SIG-M5 (cell line): Measurements from ENCODE around the gene CCDC69.
"Not testable (repeated sequence)": the region's sequence is repeated elsewhere in the genome, so short reads cannot be mapped to it uniquely, and the experiment has no call there.

Source experiments
- DNase-seq: peaks from one replicate; lab custom pipeline; 2025; lab: John Stamatoyannopoulos, UW

CCDC69 gene

GRCh38 chr5:151245680-151246219 lies 21.9 kb upstream of the CCDC69 start:
- DNase-seq = no peak

GRCh38 chr5:151244206-151244605 lies 20.3 kb upstream of the CCDC69 start:
- DNase-seq = no peak

- no peak for DNase-seq
Measured at GRCh38 chr5:151243564-151243963, 19.7 kb upstream of the CCDC69 start.

- no peak for DNase-seq
Measured at GRCh38 chr5:151243127-151243526, 19.2 kb upstream of the CCDC69 start.

GRCh38 chr5:151240924-151241635 lies 17.2 kb upstream of the CCDC69 start:
- no peak for DNase-seq

GRCh38 chr5:151240268-151240835 lies 16.5 kb upstream of the CCDC69 start:
- not testable (repeated sequence) for DNase-seq

GRCh38 chr5:151239237-151239861 lies 15.5 kb upstream of the CCDC69 start:
- DNase-seq = no peak

- DNase-seq = no peak
Measured at GRCh38 chr5:151238303-151238741, 14.4 kb upstream of the CCDC69 start.

GRCh38 chr5:151237685-151238084 lies 13.8 kb upstream of the CCDC69 start:
- no peak for DNase-seq

GRCh38 chr5:151236888-151237287 lies 13.0 kb upstream of the CCDC69 start:
- no peak for DNase-seq

- DNase-seq = not testable (repeated sequence)
Measured at GRCh38 chr5:151235239-151235571, 11.3 kb upstream of the CCDC69 start.

- no peak for DNase-seq
Measured at GRCh38 chr5:151234476-151235238, 10.8 kb upstream of the CCDC69 start.

GRCh38 chr5:151233616-151234085 lies 9.8 kb upstream of the CCDC69 start:
- no peak for DNase-seq

GRCh38 chr5:151231359-151231758 lies 7.5 kb upstream of the CCDC69 start:
- DNase-seq = no peak

- DNase-seq = no peak
Measured at GRCh38 chr5:151230048-151230680, 6.3 kb upstream of the CCDC69 start.

GRCh38 chr5:151228986-151229385 lies 5.1 kb upstream of the CCDC69 start:
- no peak for DNase-seq

GRCh38 chr5:151227918-151228447 lies 4.1 kb upstream of the CCDC69 start:
- DNase-seq = no peak

GRCh38 chr5:151225475-151225874 lies 1.6 kb upstream of the CCDC69 start:
- no peak for DNase-seq

GRCh38 chr5:151225071-151225470 lies 1.2 kb upstream of the CCDC69 start:
- no peak for DNase-seq

- DNase-seq = no peak
Measured at GRCh38 chr5:151224372-151224771, 480 bp upstream of the CCDC69 start.

- DNase-seq = no peak
Measured at GRCh38 chr5:151222790-151223446, 974 bp downstream of the CCDC69 start.
